GM21529 (cell line): ENCODE results near the gene ERCC2.
"Not testable (repeated sequence)": the region's sequence is repeated elsewhere in the genome, so short reads cannot be mapped to it uniquely, and the experiment has no call there.

Experiments
- ATAC-seq: cut with Tn5 transposase; IDR thresholded peaks from one replicate; pipeline ENCODE4 v1.9.1; 2021; ENCODE audit not compliant: unreplicated experiment

ERCC2 gene

GRCh38 chr19:45370410-45371204 is at the start of gene ERCC2:
Gene ERCC2 (minus strand): TSS chr19:45370573. CDS start chr19:45370540, 33 bp downstream.
- ATAC-seq, result peak; percentile 95

GRCh38 chr19:45419895-45420294 is 49.5 kb upstream of the ERCC2 start:
- ATAC-seq, result no peak

- ATAC-seq, result peak; percentile 50
These were observed 49.0 kb upstream of the ERCC2 start for GRCh38 chr19:45419396-45419795.

GRCh38 chr19:45418802-45419201 is 48.4 kb upstream of the ERCC2 start:
- no peak for ATAC-seq

GRCh38 chr19:45417151-45417550 is 46.8 kb upstream of the ERCC2 start:
- no peak for ATAC-seq

GRCh38 chr19:45414468-45414867 is 44.1 kb upstream of the ERCC2 start:
- no peak for ATAC-seq

- no peak for ATAC-seq
These were observed 43.1 kb upstream of the ERCC2 start for GRCh38 chr19:45413497-45413896.

- ATAC-seq, result not testable (repeated sequence)
These were observed 40.0 kb upstream of the ERCC2 start for GRCh38 chr19:45410330-45410729.

GRCh38 chr19:45409557-45409920 is 39.2 kb upstream of the ERCC2 start:
- no peak for ATAC-seq

- no peak for ATAC-seq
These were observed 38.6 kb upstream of the ERCC2 start for GRCh38 chr19:45408830-45409556.

GRCh38 chr19:45408121-45408520 is 37.7 kb upstream of the ERCC2 start:
- ATAC-seq, result no peak

- not testable (repeated sequence) for ATAC-seq
These were observed 37.2 kb upstream of the ERCC2 start for GRCh38 chr19:45407585-45407984.

- ATAC-seq, result no peak
These were observed 36.7 kb upstream of the ERCC2 start for GRCh38 chr19:45407091-45407375.

- ATAC-seq, result peak; percentile 68
These were observed 36.1 kb upstream of the ERCC2 start, which contains the start of gene POLR1G for GRCh38 chr19:45406226-45407090. Gene POLR1G (plus strand): TSS chr19:45406644. CDS start chr19:45406697, 53 bp downstream.

GRCh38 chr19:45405435-45406225 is 35.3 kb upstream of the ERCC2 start:
- peak; percentile 55 for ATAC-seq

- peak; percentile 9 for ATAC-seq
These were observed 34.4 kb upstream of the ERCC2 start, which contains the start of gene PPP1R13L for GRCh38 chr19:45404557-45405434. Gene PPP1R13L (minus strand): TSS chr19:45405069. CDS start chr19:45398318, 6,751 bp downstream.

- no peak for ATAC-seq
These were observed 33.6 kb upstream of the ERCC2 start for GRCh38 chr19:45403781-45404556.

GRCh38 chr19:45403272-45403671 is 32.9 kb upstream of the ERCC2 start:
- ATAC-seq, result no peak
